Measurements from ENCODE around the gene SLC25A39.
"Not testable (repeated sequence)": the region's sequence is repeated elsewhere in the genome, so short reads cannot be mapped to it uniquely, and the experiment has no call there.

Gene SLC25A39

DNA sequence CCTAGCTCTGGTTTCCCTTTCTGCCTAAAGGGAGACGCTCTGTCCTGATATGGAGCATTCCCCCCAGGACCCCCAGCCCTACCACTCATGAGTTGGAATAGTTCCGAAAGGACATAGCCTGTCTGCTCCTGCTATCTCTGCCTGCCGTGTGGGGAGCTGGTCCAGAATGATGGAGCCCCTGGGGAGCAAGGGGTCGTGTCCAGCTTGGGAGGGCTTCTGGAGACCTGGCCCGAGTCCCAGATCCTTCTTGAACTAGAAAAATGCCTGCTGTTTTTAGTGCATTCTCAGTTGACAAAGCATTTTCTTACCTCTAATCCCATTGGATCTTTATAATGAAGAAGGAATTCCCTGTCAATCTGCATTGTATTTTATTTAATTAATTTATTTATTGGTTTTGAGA, 11.3 kb upstream of the SLC25A39 start:
- DNase-seq: no peak

DNA sequence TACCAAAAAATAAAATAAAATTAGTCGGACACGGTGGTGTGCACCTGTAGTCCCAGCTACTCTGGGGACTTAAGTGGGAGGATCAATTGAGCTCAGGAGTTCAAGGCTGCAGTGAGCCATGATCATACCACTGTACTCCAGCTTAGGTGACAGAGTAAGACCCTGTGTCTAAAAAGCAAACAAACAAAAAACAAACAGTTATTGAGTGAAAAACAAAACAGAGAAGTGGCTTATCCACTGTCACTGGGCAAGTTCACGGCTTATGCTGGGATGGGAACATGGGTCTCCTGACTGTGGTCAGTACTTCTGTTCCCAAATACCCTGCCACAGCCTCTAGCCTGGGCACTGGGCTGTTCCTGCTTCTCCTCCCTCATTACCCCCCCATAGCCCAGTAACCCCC, 10.9 kb upstream of the SLC25A39 start:
- no peak for DNase-seq

DNA sequence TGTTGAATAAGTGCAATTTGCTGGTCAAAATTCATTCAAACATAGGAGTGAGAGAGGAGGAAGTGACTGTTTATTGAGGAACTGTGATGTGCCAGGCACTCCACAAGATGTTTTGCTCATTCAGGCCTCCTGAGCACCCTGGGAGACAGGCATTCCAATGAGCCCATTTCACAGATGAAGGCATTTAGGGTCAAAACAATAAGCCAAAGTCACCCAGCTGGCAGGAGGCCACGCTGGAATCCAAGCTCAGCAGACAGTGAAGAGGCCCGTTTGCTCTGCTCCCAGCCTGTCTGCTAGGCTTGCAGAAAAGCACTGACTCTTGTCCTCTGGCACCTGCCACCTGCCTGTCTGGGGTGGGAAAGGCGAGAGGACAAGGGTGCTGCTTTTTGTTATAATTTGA, 10.1 kb upstream of the SLC25A39 start:
- DNase-seq: no peak

- no peak for DNase-seq
Observed at GRCh38 chr17:44334315-44334714, 9.7 kb upstream of the SLC25A39 start.

DNA sequence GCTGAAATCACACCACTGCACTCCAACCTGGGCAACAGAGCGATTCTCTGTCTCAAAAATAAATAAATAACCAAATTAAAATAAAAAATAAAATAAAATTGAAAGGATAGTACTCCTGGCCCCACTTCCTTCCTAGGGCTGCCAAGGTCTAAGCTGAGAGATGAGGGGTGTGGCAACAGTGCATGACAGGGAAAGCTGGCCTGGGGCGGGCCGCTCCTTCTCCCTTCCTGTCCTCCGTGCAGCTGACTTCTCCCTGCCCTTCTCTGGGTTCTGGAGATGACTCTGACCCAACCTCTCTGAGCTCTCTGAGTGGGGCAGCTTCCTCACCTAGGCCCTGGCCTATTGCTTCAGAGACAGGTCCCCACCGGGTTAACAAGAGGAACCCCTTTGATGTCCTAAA, 8.7 kb upstream of the SLC25A39 start:
- DNase-seq: no peak

- DNase-seq: peak; percentile 65
Observed at GRCh38 chr17:44331249-44331760, 6.7 kb upstream of the SLC25A39 start.

DNA sequence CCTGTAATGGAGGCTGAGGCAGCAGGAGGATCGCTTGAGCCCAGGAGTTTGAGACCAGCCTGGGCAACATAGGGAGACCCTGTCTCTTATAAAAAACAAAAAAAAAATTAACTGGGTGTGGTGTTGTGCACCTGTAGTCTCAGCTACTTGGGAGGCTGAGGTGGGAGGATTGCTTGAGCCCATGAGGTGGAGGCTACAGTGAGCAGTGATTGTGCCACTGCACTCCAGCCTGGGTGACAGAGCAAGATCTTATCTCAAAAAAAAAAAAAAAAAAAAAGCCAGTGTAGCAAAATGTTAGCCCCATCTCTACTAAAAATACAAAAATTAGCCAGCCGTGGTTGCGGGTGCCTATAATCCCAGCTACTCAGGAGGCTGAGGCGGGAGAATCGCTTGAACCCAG, 5.6 kb upstream of the SLC25A39 start:
- not testable (repeated sequence) for DNase-seq

DNA sequence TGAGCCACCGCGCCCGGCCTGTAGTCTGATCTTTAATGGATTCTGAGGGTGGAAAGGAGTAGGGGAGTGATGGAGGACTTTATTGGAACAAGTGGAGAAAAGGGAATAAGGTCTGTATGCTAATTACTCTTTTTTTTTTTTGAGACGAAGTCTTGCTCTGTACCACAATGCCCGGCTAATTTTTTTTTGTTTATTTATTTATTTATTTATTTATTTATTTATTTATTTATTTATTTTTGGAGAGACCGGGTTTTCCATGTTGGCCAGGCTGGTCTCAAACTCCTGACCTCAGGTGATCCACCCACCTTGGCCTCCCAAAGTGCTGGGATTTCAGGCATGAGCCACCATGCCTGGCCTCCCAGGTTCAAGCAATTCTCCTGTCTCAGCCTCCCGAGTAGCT, 4.9 kb upstream of the SLC25A39 start:
- DNase-seq: not testable (repeated sequence)

DNA sequence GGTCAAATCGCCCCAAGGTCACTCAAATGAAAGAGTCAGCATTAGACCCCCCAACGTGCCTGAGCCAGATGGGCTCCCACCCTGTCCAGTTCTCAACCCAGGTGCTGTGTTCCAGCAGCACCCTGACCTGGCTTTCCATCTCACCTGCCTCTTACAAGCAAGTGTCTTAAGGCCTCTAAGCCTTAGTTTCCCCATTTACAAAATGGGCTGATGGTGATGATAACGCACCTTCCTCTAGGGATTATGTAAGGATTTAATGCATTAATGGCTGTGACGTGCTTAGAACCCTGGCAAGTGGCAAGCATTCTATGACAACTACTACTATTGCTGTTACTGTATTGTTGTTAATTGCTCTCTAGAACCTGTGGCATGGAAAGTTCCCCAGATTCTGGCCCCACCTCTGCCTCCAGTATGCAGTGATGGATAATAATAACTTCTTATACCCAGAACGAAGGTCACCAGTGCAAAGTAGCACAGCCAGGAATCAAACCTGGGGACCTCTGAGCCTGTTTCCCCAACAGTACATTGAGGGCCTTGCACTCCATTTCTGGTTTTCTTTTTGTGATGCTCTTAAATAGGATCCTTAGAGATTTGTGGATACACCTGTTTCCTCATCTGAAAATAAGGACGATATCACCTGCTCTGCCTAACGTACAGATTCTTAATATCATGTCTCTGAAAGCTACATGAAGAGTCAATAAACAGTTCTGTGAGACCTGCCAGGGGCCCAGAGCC, 3.3 kb upstream of the SLC25A39 start:
- DNase-seq: no peak

- DNase-seq: peak; percentile 66
Observed at GRCh38 chr17:44326861-44327444, 2.3 kb upstream of the SLC25A39 start.

- DNase-seq: no peak
Observed at GRCh38 chr17:44324092-44324570, 492 bp downstream of the SLC25A39 start.

- no peak for DNase-seq
Observed at GRCh38 chr17:44323359-44324091, 1.1 kb downstream of the SLC25A39 start.

DNA sequence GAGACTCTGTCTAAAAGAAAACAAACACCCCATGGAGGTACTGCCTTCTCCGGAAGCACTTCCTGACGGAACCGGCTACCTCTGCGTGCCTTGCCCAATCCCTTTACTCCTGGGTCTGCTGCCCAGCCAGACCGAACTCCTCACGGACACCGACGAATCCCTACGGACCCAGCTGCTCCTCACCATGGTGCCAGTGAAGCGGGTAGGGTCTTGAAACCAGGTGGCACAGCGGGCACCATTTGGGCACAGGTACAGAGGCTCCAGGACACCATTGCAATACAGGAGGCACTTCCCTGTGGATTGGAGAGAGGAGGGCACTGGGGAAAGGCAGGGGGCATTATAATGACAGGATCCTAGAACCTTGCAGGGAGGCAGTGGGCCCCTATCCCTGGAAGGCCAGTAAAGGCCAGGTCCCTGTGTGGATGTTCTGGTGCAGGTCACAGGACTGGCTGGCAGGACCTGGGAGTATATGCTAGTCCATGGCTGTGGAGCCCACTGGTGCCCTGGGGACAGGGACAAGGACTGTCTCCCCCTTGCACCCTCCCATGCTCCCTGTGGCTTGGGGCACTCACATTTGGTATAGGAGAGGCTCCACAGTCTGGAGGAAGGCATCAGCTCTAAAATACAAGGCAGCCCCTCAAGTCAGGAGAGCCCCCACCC, 2.3 kb downstream of the SLC25A39 start:
- DNase-seq: no peak

- no peak for DNase-seq
Observed at GRCh38 chr17:44321246-44322120, 3.1 kb downstream of the SLC25A39 start.

GRCh38 chr17:44320066-44320465, 4.6 kb downstream of the SLC25A39 start:
- no peak for DNase-seq

GRCh38 chr17:44318077-44318892, 6.3 kb downstream of the SLC25A39 start:
- DNase-seq: no peak

- no peak for DNase-seq
Observed at GRCh38 chr17:44317545-44317944, 7.1 kb downstream of the SLC25A39 start.

GRCh38 chr17:44315760-44316731, 8.6 kb downstream of the SLC25A39 start:
- no peak for DNase-seq

DNA sequence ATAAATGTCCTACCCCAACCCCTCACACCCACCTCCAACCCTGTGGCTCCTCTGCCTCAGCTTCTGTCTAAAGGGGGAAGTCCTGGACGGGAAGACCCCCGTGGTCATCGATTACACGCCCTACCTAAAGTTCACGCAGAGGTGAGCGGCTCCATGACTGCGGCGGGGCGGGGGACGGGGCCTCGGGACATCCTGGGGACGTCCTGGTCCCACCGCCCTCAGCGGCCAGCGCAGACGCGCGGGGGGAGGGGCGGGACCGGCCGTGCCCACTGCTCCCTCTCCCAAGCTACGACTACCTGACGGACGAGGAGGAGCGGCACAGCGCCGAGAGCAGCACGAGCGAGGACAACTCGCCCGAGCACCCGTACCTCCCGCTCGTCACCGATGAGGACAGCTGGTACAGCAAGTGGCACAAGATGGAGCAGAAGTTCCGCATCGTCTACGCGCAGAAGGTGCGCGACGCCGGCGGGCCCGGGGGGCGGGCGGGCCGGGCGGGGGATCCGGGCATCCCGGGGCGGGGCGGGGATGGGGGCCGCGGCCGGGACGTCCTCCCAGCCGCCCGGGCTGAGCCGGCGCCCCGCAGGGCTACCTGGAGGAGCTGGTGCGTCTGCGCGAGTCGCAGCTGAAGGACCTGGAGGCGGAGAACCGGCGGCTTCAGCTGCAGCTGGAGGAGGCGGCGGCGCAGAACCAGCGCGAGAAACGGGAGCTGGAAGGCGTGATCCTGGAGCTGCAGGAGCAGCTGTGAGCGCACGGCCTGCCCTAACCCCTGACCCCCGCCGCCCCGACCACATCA, 9.6 kb downstream of the SLC25A39 start:
- DNase-seq: peak; percentile 40

Data from right kidney (tissue), 1 donor.